ENCODE results near the gene PXDN.

- TF ChIP-seq CTCF (IDR thresholded peaks at IDR 0.05) (no peak), EZH2 (IDR thresholded peaks at IDR 0.05; ENCODE audit: borderline replicate concordance, insufficient read depth, low read depth, low read length, poor library complexity, severe bottlenecking) (no peak)
These were observed 143.9 kb downstream of the PXDN start for GRCh38 chr2:1600191-1601066.
